ENCODE results near the gene ADRM1.

- TF ChIP-seq, protein P1, sequence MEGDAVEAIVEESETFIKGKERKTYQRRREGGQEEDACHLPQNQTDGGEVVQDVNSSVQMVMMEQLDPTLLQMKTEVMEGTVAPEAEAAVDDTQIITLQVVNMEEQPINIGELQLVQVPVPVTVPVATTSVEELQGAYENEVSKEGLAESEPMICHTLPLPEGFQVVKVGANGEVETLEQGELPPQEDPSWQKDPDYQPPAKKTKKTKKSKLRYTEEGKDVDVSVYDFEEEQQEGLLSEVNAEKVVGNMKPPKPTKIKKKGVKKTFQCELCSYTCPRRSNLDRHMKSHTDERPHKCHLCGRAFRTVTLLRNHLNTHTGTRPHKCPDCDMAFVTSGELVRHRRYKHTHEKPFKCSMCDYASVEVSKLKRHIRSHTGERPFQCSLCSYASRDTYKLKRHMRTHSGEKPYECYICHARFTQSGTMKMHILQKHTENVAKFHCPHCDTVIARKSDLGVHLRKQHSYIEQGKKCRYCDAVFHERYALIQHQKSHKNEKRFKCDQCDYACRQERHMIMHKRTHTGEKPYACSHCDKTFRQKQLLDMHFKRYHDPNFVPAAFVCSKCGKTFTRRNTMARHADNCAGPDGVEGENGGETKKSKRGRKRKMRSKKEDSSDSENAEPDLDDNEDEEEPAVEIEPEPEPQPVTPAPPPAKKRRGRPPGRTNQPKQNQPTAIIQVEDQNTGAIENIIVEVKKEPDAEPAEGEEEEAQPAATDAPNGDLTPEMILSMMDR (IDR thresholded peaks at IDR 0.05; ENCODE audit: low read depth, low read length, poor library complexity, severe bottlenecking): no peak
- no peak for TF ChIP-seq EZH2phosphoT487 (IDR thresholded peaks at IDR 0.05; ENCODE audit: borderline replicate concordance, low read length)
Measured at GRCh38 chr20:62347151-62347404, 44.3 kb downstream of the ADRM1 start.

Data from DOHH2 (cell line).